Measurements from ENCODE around the gene PMIS2. TPM values are rescaled to one million over a fixed set of nuclear protein-coding genes. Genes with fewer than 3 reads are reported as not detected.

PMIS2 gene
- polyA plus RNA-seq (2013) = not detected in 2 replicates

DNA sequence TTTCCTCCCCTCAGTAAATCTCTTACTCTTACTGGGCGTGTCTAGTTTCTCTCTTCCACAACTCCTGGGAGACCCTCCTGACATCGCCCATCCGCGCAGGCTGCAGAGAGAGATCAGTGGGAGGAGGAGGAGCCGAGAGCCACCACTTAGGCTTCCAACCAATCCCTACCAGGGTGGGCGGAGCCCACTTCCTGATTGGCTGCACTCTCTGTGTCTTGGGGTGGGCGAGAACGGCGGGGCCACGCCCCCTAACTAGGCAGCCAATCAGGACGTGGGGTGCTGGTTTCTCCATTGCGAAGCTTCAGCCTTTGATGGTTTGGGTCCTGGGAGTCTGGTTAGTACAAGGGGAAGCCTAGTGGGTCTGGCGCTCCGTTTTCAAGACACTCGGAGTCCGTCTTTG is at the start of gene PMIS2:
Gene PMIS2 (plus strand): TSS at position 326 of the 400 bp plus-strand sequence. CDS start 87 bp downstream, outside the sequence.
- H3K14ac ChIP-seq (ENCODE audit: low read length) = no peak within 1 kb of the TSS
- H3K18ac ChIP-seq (ENCODE audit: low read length) = no peak within 1 kb of the TSS
- no peak within 1 kb of the TSS for H2AK5ac ChIP-seq (ENCODE audit: low read length)
- no peak within 1 kb of the TSS for H4K12ac ChIP-seq (ENCODE audit: low read depth, low read length)
- H3K23ac ChIP-seq (ENCODE audit: low read length) = no peak within 1 kb of the TSS
- no CpG with 5 or more reads among the region's 16 CpGs for WGBS (ENCODE audit: extremely low coverage, insufficient coverage, insufficient read length)
- H3K4me1 ChIP-seq (ENCODE audit: control insufficient read depth in 1 of 2, insufficient read depth in 2 of 2, low read length in 2 of 2) = no peaks in the 10 kb centered on the region
- no peak within 1 kb of the TSS for H3K27ac ChIP-seq (ENCODE audit: low read depth, low read length)
- H3K27me3 ChIP-seq (ENCODE audit: insufficient read depth, low read length) = no peaks in the 10 kb centered on the region
- H2AFZ ChIP-seq (ENCODE audit: insufficient read depth, low read length, poor library complexity) = no peak within 1 kb of the TSS
- peak within 1 kb of the TSS; percentile 43 for H3K9ac ChIP-seq (ENCODE audit: low read length)
- no peaks in the 10 kb centered on the region for H3K79me1 ChIP-seq (ENCODE audit: low read length)
- peaks cover 5% of the 10 kb centered on the region for H3K9me3 ChIP-seq (ENCODE audit: insufficient read depth, low read depth, low read length)
- H2BK5ac ChIP-seq (ENCODE audit: low read depth, low read length, poor library complexity) = no peak within 1 kb of the TSS
- no peak within 1 kb of the TSS for H4K91ac ChIP-seq (ENCODE audit: low read depth, low read length)
- H2BK12ac ChIP-seq (ENCODE audit: low read length) = no peak within 1 kb of the TSS
- H3K4ac ChIP-seq (ENCODE audit: low read depth, low read length) = no peak within 1 kb of the TSS
- H3K36me3 ChIP-seq (ENCODE audit: control insufficient read depth in 1 of 2, insufficient read depth in 2 of 2, low read length in 2 of 2) = no peaks in the 10 kb centered on the region
- no peak within 1 kb of the TSS for H3K4me2 ChIP-seq (ENCODE audit: low read length)
- H4K8ac ChIP-seq (ENCODE audit: low read depth, low read length) = no peak within 1 kb of the TSS
- DNase-seq = no peak
- no peak within 1 kb of the TSS for H3K4me3 ChIP-seq (ENCODE audit: low read depth, low read length)
- H3K79me2 ChIP-seq (ENCODE audit: control insufficient read depth, insufficient read depth, low read length, poor library complexity) = no peaks in the 10 kb centered on the region
- H2BK120ac ChIP-seq (ENCODE audit: insufficient read depth, low read length, poor library complexity) = no peak within 1 kb of the TSS

DNA sequence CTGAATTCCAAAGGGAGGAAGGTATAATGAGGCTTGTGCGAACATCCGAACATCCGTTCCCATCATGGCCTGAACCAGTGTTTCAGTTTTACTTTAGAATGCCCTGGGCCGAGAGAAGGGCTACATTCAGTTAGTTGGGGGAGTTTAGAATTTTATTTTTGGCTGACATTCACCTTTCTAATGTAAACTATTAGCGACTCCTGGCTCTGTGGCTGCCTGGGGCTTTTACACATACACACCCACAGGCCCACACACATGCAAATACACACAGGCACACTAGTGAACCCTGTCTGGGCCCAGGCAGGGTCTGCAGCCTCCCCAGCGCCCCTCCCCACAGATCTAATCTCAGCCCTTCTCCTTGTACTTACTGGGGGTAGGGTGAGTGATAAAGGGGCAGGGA is 46.7 kb upstream of the PMIS2 start:
- no CpG with 5 or more reads among the region's 6 CpGs for WGBS (ENCODE audit: extremely low coverage, insufficient coverage, insufficient read length)
- no peak overlapping the region for H3K9ac ChIP-seq (ENCODE audit: low read length)
- DNase-seq = no peak
- no peak overlapping the region for H2BK120ac ChIP-seq (ENCODE audit: insufficient read depth, low read length, poor library complexity)
- no peak overlapping the region for H3K4me2 ChIP-seq (ENCODE audit: low read length)
- no peak overlapping the region for H2AFZ ChIP-seq (ENCODE audit: insufficient read depth, low read length, poor library complexity)
- H3K4me1 ChIP-seq (ENCODE audit: control insufficient read depth in 1 of 2, insufficient read depth in 2 of 2, low read length in 2 of 2) = peaks cover under 1 to 1% of the 10 kb centered on the region in 2 experiments
- no peak overlapping the region for H3K27ac ChIP-seq (ENCODE audit: low read depth, low read length)
- no peak overlapping the region for H2AK5ac ChIP-seq (ENCODE audit: low read length)
- no peaks in the 10 kb centered on the region for H3K27me3 ChIP-seq (ENCODE audit: insufficient read depth, low read length)
- H3K4ac ChIP-seq (ENCODE audit: low read depth, low read length) = no peak overlapping the region
- H4K12ac ChIP-seq (ENCODE audit: low read depth, low read length) = no peak overlapping the region
- no peak overlapping the region for H3K4me3 ChIP-seq (ENCODE audit: low read depth, low read length)
- H4K91ac ChIP-seq (ENCODE audit: low read depth, low read length) = no peak overlapping the region
- H2BK12ac ChIP-seq (ENCODE audit: low read length) = no peak overlapping the region
- H2BK5ac ChIP-seq (ENCODE audit: low read depth, low read length, poor library complexity) = no peak overlapping the region
- peaks cover 7 to 12% of the 10 kb centered on the region in 2 experiments for H3K36me3 ChIP-seq (ENCODE audit: control insufficient read depth in 1 of 2, insufficient read depth in 2 of 2, low read length in 2 of 2)
- H3K14ac ChIP-seq (ENCODE audit: low read length) = no peak overlapping the region
- no peak overlapping the region for H4K8ac ChIP-seq (ENCODE audit: low read depth, low read length)
- no peaks in the 10 kb centered on the region for H3K9me3 ChIP-seq (ENCODE audit: insufficient read depth, low read depth, low read length)
- H3K79me1 ChIP-seq (ENCODE audit: low read length) = no peaks in the 10 kb centered on the region
- no peak overlapping the region for H3K23ac ChIP-seq (ENCODE audit: low read length)
- no peaks in the 10 kb centered on the region for H3K79me2 ChIP-seq (ENCODE audit: control insufficient read depth, insufficient read depth, low read length, poor library complexity)
- no peak overlapping the region for H3K18ac ChIP-seq (ENCODE audit: low read length)

DNA sequence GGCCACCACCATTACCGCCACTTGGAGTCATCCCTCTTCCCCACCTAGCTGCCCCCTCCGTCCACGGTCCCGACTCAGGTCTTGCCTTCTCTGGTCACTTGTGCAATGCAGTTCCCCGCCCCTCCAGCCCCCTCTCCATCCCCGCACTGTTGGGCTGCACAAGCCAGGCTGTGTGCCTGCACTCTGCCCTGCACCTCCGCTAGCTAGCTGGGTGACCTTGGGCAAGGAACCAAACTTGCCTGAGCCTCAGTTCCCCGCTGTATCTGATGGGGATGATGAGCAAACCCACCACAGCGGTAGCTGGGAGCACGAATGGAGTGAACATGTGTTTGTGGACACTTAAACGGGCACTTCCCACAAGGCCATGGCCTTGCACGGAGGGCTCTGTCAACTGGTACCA is 46.1 kb upstream of the PMIS2 start:
- no peaks in the 10 kb centered on the region for H3K9me3 ChIP-seq (ENCODE audit: insufficient read depth, low read depth, low read length)
- H3K18ac ChIP-seq (ENCODE audit: low read length) = no peak overlapping the region
- no peak overlapping the region for H3K4ac ChIP-seq (ENCODE audit: low read depth, low read length)
- H3K36me3 ChIP-seq (ENCODE audit: control insufficient read depth in 1 of 2, insufficient read depth in 2 of 2, low read length in 2 of 2) = peaks cover 7 to 12% of the 10 kb centered on the region in 2 experiments
- peaks cover 5 to 6% of the 10 kb centered on the region in 2 experiments for H3K4me1 ChIP-seq (ENCODE audit: control insufficient read depth in 1 of 2, insufficient read depth in 2 of 2, low read length in 2 of 2)
- no peak overlapping the region for H2BK5ac ChIP-seq (ENCODE audit: low read depth, low read length, poor library complexity)
- no peak overlapping the region for H2BK12ac ChIP-seq (ENCODE audit: low read length)
- no peaks in the 10 kb centered on the region for H3K79me1 ChIP-seq (ENCODE audit: low read length)
- no peak overlapping the region for H4K8ac ChIP-seq (ENCODE audit: low read depth, low read length)
- no peak for DNase-seq
- no peak overlapping the region for H3K23ac ChIP-seq (ENCODE audit: low read length)
- no peak overlapping the region for H3K14ac ChIP-seq (ENCODE audit: low read length)
- H3K27me3 ChIP-seq (ENCODE audit: insufficient read depth, low read length) = no peaks in the 10 kb centered on the region
- no peak overlapping the region for H4K91ac ChIP-seq (ENCODE audit: low read depth, low read length)
- no peak overlapping the region for H2AFZ ChIP-seq (ENCODE audit: insufficient read depth, low read length, poor library complexity)
- no peak overlapping the region for H4K12ac ChIP-seq (ENCODE audit: low read depth, low read length)
- H3K79me2 ChIP-seq (ENCODE audit: control insufficient read depth, insufficient read depth, low read length, poor library complexity) = peaks cover under 1% of the 10 kb centered on the region
- H2AK5ac ChIP-seq (ENCODE audit: low read length) = no peak overlapping the region
- H3K4me2 ChIP-seq (ENCODE audit: low read length) = no peak overlapping the region
- H3K27ac ChIP-seq (ENCODE audit: low read depth, low read length) = no peak overlapping the region
- no peak overlapping the region for H3K9ac ChIP-seq (ENCODE audit: low read length)
- H3K4me3 ChIP-seq (ENCODE audit: low read depth, low read length) = no peak overlapping the region
- H2BK120ac ChIP-seq (ENCODE audit: insufficient read depth, low read length, poor library complexity) = no peak overlapping the region
- no CpG with 5 or more reads among the region's 12 CpGs for WGBS (ENCODE audit: extremely low coverage, insufficient coverage, insufficient read length)

- no peak overlapping the region for H4K8ac ChIP-seq (ENCODE audit: low read depth, low read length)
- no peak overlapping the region for H3K4me3 ChIP-seq (ENCODE audit: low read depth, low read length)
- H2BK5ac ChIP-seq (ENCODE audit: low read depth, low read length, poor library complexity) = no peak overlapping the region
- H3K9me3 ChIP-seq (ENCODE audit: insufficient read depth, low read depth, low read length) = no peaks in the 10 kb centered on the region
- H3K79me2 ChIP-seq (ENCODE audit: control insufficient read depth, insufficient read depth, low read length, poor library complexity) = peaks cover 4% of the 10 kb centered on the region
- H3K23ac ChIP-seq (ENCODE audit: low read length) = no peak overlapping the region
- no peak overlapping the region for H2BK12ac ChIP-seq (ENCODE audit: low read length)
- H2BK120ac ChIP-seq (ENCODE audit: insufficient read depth, low read length, poor library complexity) = no peak overlapping the region
- H3K18ac ChIP-seq (ENCODE audit: low read length) = no peak overlapping the region
- H3K4ac ChIP-seq (ENCODE audit: low read depth, low read length) = no peak overlapping the region
- H4K91ac ChIP-seq (ENCODE audit: low read depth, low read length) = no peak overlapping the region
- H3K27ac ChIP-seq (ENCODE audit: low read depth, low read length) = no peak overlapping the region
- H2AK5ac ChIP-seq (ENCODE audit: low read length) = no peak overlapping the region
- no peak for DNase-seq
- H2AFZ ChIP-seq (ENCODE audit: insufficient read depth, low read length, poor library complexity) = no peak overlapping the region
- H4K12ac ChIP-seq (ENCODE audit: low read depth, low read length) = no peak overlapping the region
- no peak overlapping the region for H3K4me2 ChIP-seq (ENCODE audit: low read length)
- peaks cover 4% of the 10 kb centered on the region for H3K79me1 ChIP-seq (ENCODE audit: low read length)
- no peak overlapping the region for H3K14ac ChIP-seq (ENCODE audit: low read length)
- H3K36me3 ChIP-seq (ENCODE audit: control insufficient read depth in 1 of 2, insufficient read depth in 2 of 2, low read length in 2 of 2) = peaks cover 7 to 12% of the 10 kb centered on the region in 2 experiments
- H3K9ac ChIP-seq (ENCODE audit: low read length) = no peak overlapping the region
- H3K4me1 ChIP-seq (ENCODE audit: control insufficient read depth in 1 of 2, insufficient read depth in 2 of 2, low read length in 2 of 2) = peaks cover 5 to 7% of the 10 kb centered on the region in 2 experiments
- WGBS (ENCODE audit: extremely low coverage, insufficient coverage, insufficient read length) = no CpG with 5 or more reads among the region's 7 CpGs
- H3K27me3 ChIP-seq (ENCODE audit: insufficient read depth, low read length) = no peaks in the 10 kb centered on the region
Observed at GRCh38 chr19:35540356-35540927, 45.5 kb upstream of the PMIS2 start.

Data from trophoblast cell (in vitro differentiated cells and primary cell).